GM18909 (cell line): ENCODE results near the gene ULK3.
A peak's percentile ranks its signal among the peaks of the same experiment; 100 is the strongest.

ENCODE experiments used
- ATAC-seq: cut with Tn5 transposase; IDR thresholded peaks from one replicate; pipeline ENCODE4 v1.9.1; 2021; ENCODE audit warnings: mild to moderate bottlenecking; ENCODE audit not compliant: unreplicated experiment, poor library complexity

Gene ULK3

GRCh38 chr15:74826364-74826819 is 16.6 kb downstream of the ULK3 start, which contains the start of gene CPLX3:
Gene CPLX3 (plus strand): TSS chr15:74826627. CDS start chr15:74826704, 77 bp downstream.
- no peak for ATAC-seq

GRCh38 chr15:74825866-74826265 is 17.1 kb downstream of the ULK3 start:
- no peak for ATAC-seq

- ATAC-seq = no peak
These were observed 18.0 kb downstream of the ULK3 start for GRCh38 chr15:74824976-74825375.

GRCh38 chr15:74823324-74823723 is 19.6 kb downstream of the ULK3 start:
- no peak for ATAC-seq

GRCh38 chr15:74822233-74822632 is 20.7 kb downstream of the ULK3 start:
- ATAC-seq = no peak

GRCh38 chr15:74821790-74822158 is 21.2 kb downstream of the ULK3 start:
- ATAC-seq = no peak

- peak; percentile 75 for ATAC-seq
These were observed 21.7 kb downstream of the ULK3 start for GRCh38 chr15:74821091-74821789.

- ATAC-seq = no peak
These were observed 22.9 kb downstream of the ULK3 start for GRCh38 chr15:74820056-74820455.

- no peak for ATAC-seq
These were observed 25.6 kb downstream of the ULK3 start for GRCh38 chr15:74817370-74817737.

- no peak for ATAC-seq
These were observed 26.2 kb downstream of the ULK3 start for GRCh38 chr15:74816624-74817369.

- ATAC-seq = no peak
These were observed 27.0 kb downstream of the ULK3 start for GRCh38 chr15:74815961-74816360.

GRCh38 chr15:74815121-74815934 is 27.6 kb downstream of the ULK3 start:
- no peak for ATAC-seq

GRCh38 chr15:74812533-74812932 is 30.4 kb downstream of the ULK3 start, which contains the start of gene LMAN1L:
Gene LMAN1L (plus strand): TSS chr15:74812835. CDS start chr15:74812855, 20 bp downstream.
- no peak for ATAC-seq

- ATAC-seq = no peak
These were observed 33.0 kb downstream of the ULK3 start for GRCh38 chr15:74809956-74810355.

GRCh38 chr15:74809242-74809641 is 33.7 kb downstream of the ULK3 start:
- no peak for ATAC-seq

- no peak for ATAC-seq
These were observed 34.1 kb downstream of the ULK3 start for GRCh38 chr15:74808840-74809229.

GRCh38 chr15:74808078-74808839 is 34.7 kb downstream of the ULK3 start:
- no peak for ATAC-seq

- ATAC-seq = no peak
These were observed 35.7 kb downstream of the ULK3 start for GRCh38 chr15:74807282-74807681.

GRCh38 chr15:74804935-74805334 is 38.0 kb downstream of the ULK3 start:
- ATAC-seq = no peak

GRCh38 chr15:74802862-74803447 is 40.0 kb downstream of the ULK3 start:
- no peak for ATAC-seq
